Measurements from ENCODE around the gene AFP. TPM values are rescaled to one million over a fixed set of nuclear protein-coding genes. Genes with fewer than 3 reads are reported as not detected.

The AFP gene
- total and polyA plus RNA-seq, 2 of the 8 experiments (the other 6 are each of a cell fraction or from before 2014, with no cell fraction given) = 6.1 to 10.4 TPM

DNA sequence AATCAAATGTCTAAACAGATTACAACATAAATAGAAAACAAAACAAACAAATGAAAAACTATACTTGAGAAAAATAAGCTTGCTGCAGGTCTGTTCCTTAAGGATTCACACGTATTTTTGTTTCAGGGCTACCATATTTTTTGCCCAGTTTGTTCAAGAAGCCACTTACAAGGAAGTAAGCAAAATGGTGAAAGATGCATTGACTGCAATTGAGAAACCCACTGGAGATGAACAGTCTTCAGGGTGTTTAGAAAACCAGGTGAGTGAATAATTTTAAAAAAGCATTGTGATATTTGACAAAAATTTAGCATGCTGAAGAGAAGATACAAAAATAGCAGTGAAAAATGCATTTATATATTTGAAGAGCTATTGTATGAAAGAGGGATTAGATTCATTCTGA lies 2.0 kb downstream of the AFP start:
- H4K8ac ChIP-seq (ENCODE audit: extremely low read depth, insufficient read depth, low read length) = no peak overlapping the region
- ChIA-PET POLR2A (ENCODE audit: partially characterized antibody) (no interaction called here), CTCF (ENCODE audit: partially characterized antibody) (interaction anchor here (0.9 to 2.7 kb wide), 5 partner anchors 8 to 224 kb away, joined by 3 to 14 read pairs (median 4); no protein-coding TSS in a partner anchor)
- H3K9me3 ChIP-seq (ENCODE audit: insufficient read depth in 2 of 2, low read depth in 1 of 2, low read length in 1 of 2) = no peaks in the 10 kb centered on the region
- no peak overlapping the region for H4K5ac ChIP-seq (ENCODE audit: insufficient read length, low read depth, low read length)
- no peak overlapping the region for H3K4ac ChIP-seq (replicated peaks; ENCODE audit: insufficient read length, low read depth, low read length)
- no peaks in the 10 kb centered on the region for H3K79me1 ChIP-seq (ENCODE audit: low read depth, low read length)
- no peak overlapping the region for H3K14ac ChIP-seq (ENCODE audit: insufficient read length)
- H3K4me1 ChIP-seq (replicated peaks in 1 of 4; ENCODE audit: control insufficient read depth in 3 of 4, insufficient read depth in 4 of 4, low read length in 3 of 4) = no peaks in the 10 kb centered on the region
- no peak overlapping the region for H2BK20ac ChIP-seq (ENCODE audit: low read length)
- H3K18ac ChIP-seq (ENCODE audit: extremely low read depth, low read length) = no peak overlapping the region
- FAIRE-seq = no peak
- H3K36me3 ChIP-seq (ENCODE audit: control insufficient read depth in 2 of 4, insufficient read depth in 4 of 4, low read length in 3 of 4) = no peaks in the 10 kb centered on the region
- no peaks in the 10 kb centered on the region for H3K79me2 ChIP-seq (ENCODE audit: control insufficient read depth in 1 of 2, insufficient read depth in 2 of 2, low read length in 2 of 2)
- no peaks in the 10 kb centered on the region for H4K20me1 ChIP-seq (replicated peaks in 1 of 2; ENCODE audit: control insufficient read depth in 1 of 2, insufficient read depth in 2 of 2, low read length in 2 of 2)
- no peak overlapping the region for H3K9ac ChIP-seq (replicated peaks in 1 of 4; ENCODE audit: extremely low read depth in 1 of 4, low read depth in 3 of 4, low read length in 3 of 4)
- H2BK15ac ChIP-seq (ENCODE audit: low read length) = no peak overlapping the region
- no peak overlapping the region for H2BK12ac ChIP-seq (ENCODE audit: low read depth, low read length)
- 87% methylated on average over 1 of the region's 1 CpG; no CpG with 5 or more reads in 1 of the 2 experiments for WGBS, 2 experiments (ENCODE audit: extremely low coverage in 1 of 2, insufficient coverage in 1 of 2, insufficient read length in 1 of 2, insufficient replicate concordance in 2 of 2, low coverage in 1 of 2, low lambda C conversion rate in 2 of 2, missing lambda C conversion rate in 1 of 2)
- no peak overlapping the region for H4K91ac ChIP-seq (replicated peaks; ENCODE audit: insufficient read length, low read length)
- H3K23me2 ChIP-seq (ENCODE audit: low read depth, low read length) = no peaks in the 10 kb centered on the region
- no peak overlapping the region for H2AFZ ChIP-seq (ENCODE audit: low read length)
- H3K4me2 ChIP-seq (ENCODE audit: insufficient read depth in 1 of 2, low read depth in 2 of 2, low read length in 2 of 2) = no peak overlapping the region
- no peak overlapping the region for H2BK5ac ChIP-seq (ENCODE audit: low read depth, low read length)
- no peak for DNase-seq (ENCODE audit: low read depth in 1 of 2, low spot score in 2 of 2)
- H2BK120ac ChIP-seq (replicated peaks; ENCODE audit: low read depth, low read length) = no peak overlapping the region
- H3K27me3 ChIP-seq (replicated peaks in 1 of 4; ENCODE audit: control insufficient read depth in 3 of 4, extremely low read depth in 1 of 4, insufficient read depth in 3 of 4, low read length in 3 of 4) = no peaks in the 10 kb centered on the region
- no peak overlapping the region for H3K23ac ChIP-seq (ENCODE audit: insufficient read length)
- H3K56ac ChIP-seq (replicated peaks; ENCODE audit: insufficient read length, low read depth, low read length) = no peak overlapping the region
- no peak overlapping the region for H2AK5ac ChIP-seq (ENCODE audit: low read depth, low read length)
- no peak overlapping the region for H3K4me3 ChIP-seq (ENCODE audit: extremely low read depth in 1 of 4, insufficient read depth in 2 of 4, low read depth in 3 of 4, low read length in 4 of 4)
- no peak overlapping the region for H3K27ac ChIP-seq (ENCODE audit: low read depth, low read length)
- TF ChIP-seq KDM4A (IDR thresholded peaks at IDR 0.05; ENCODE audit: low read depth, low read length, severe bottlenecking) (no peak), CEBPB (IDR thresholded peaks at IDR 0.05; ENCODE audit: low read depth, low read length) (no peak), POU5F1 (IDR thresholded peaks at IDR 0.05; ENCODE audit: low read depth, low read length) (no peak), FOSL1 (IDR thresholded peaks at IDR 0.05; ENCODE audit: insufficient read depth, low read depth, low read length) (no peak), BCL11A (IDR thresholded peaks at IDR 0.05; ENCODE audit: low read depth in 2 of 2, low read length in 2 of 2) (no peak), ASH2L (IDR thresholded peaks at IDR 0.05; ENCODE audit: low read length) (no peak), RNF2 (IDR thresholded peaks at IDR 0.05; ENCODE audit: borderline replicate concordance, low read depth, low read length, missing control alignments, poor library complexity, severe bottlenecking) (no peak), USF2 (IDR thresholded peaks at IDR 0.05; ENCODE audit: low read length) (no peak), CTBP2 (IDR thresholded peaks at IDR 0.05; ENCODE audit: borderline replicate concordance, insufficient read depth, insufficient read length, low read length) (no peak), KDM5A (IDR thresholded peaks at IDR 0.05; ENCODE audit: low read length) (no peak)
- TF ChIP-seq, protein P1, sequence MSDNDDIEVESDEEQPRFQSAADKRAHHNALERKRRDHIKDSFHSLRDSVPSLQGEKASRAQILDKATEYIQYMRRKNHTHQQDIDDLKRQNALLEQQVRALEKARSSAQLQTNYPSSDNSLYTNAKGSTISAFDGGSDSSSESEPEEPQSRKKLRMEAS (IDR thresholded peaks at IDR 0.05) = no peak
- TF ChIP-seq, protein P2, sequence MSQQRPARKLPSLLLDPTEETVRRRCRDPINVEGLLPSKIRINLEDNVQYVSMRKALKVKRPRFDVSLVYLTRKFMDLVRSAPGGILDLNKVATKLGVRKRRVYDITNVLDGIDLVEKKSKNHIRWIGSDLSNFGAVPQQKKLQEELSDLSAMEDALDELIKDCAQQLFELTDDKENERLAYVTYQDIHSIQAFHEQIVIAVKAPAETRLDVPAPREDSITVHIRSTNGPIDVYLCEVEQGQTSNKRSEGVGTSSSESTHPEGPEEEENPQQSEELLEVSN (IDR thresholded peaks at IDR 0.05) = no peak
